Mammary epithelial cell (primary cell): ENCODE results near the gene SPIRE1.

ENCODE experiments used
- CTCF ChIP-seq, 2 donors: IDR thresholded peaks in 1 of 2; conservative IDR thresholded peaks in 1 of 2; 2 replicates each; pipeline ENCODE4 v1.5.1; 2011 to 2012; ENCODE audit warnings: inconsistent platforms in 2 of 2, low read length in 2 of 2, mild to moderate bottlenecking in 2 of 2, control low read depth in 1 of 2, low read depth in 1 of 2; ENCODE audit not compliant: insufficient read depth in 1 of 2; ENCODE audit errors: extremely low read depth in 1 of 2
- EZH2 ChIP-seq: IDR thresholded peaks from 2 replicates; pipeline ENCODE4 v1.6.1; 2012; ENCODE audit warnings: low read length, inconsistent platforms, borderline replicate concordance

- TF ChIP-seq CTCF (conservative IDR thresholded peaks at IDR 0.05 in 1 of 2, IDR thresholded peaks at IDR 0.05 in 1 of 2; ENCODE audit: extremely low read depth in 1 of 2, insufficient read depth in 1 of 2, low read depth in 1 of 2, low read length in 2 of 2) (no peak), EZH2 (no peak)
These were observed 19.2 kb downstream of the SPIRE1 start for GRCh38 chr18:12638644-12639124.
